Placental pericyte (primary cell): ENCODE data around the gene TRIM72. TPM values are rescaled to one million over a fixed set of nuclear protein-coding genes. Genes with fewer than 3 reads are reported as not detected.

ENCODE experiments used
- small RNA-seq: library from RNA; depleted of rRNA; stranded (forward); fragments of <200 nt; gene quantifications from one replicate; pipeline ENCODE3, GENCODE V24; 2012; ENCODE audit warnings: low replicate concordance
- total RNA-seq: library from RNA; depleted of rRNA; stranded (reverse); fragments of >200 nt; gene quantifications from 2 replicates; pipeline ENCODE4 v1.2.3, GENCODE V29; 2012

TRIM72 gene
- total RNA-seq, result not detected in 2 replicates

GRCh38 chr16:31213877-31214707, at the start of gene TRIM72:
TSS of gene TRIM72 (plus strand) at chr16:31214119. CDS start at chr16:31214739, 620 bp downstream.

GRCh38 chr16:31179747-31180459, 34.0 kb upstream of the TRIM72 start, which contains the start of gene FUS:
TSS of gene FUS (plus strand) at chr16:31180139. CDS start at chr16:31180215, 76 bp downstream.

DNA sequence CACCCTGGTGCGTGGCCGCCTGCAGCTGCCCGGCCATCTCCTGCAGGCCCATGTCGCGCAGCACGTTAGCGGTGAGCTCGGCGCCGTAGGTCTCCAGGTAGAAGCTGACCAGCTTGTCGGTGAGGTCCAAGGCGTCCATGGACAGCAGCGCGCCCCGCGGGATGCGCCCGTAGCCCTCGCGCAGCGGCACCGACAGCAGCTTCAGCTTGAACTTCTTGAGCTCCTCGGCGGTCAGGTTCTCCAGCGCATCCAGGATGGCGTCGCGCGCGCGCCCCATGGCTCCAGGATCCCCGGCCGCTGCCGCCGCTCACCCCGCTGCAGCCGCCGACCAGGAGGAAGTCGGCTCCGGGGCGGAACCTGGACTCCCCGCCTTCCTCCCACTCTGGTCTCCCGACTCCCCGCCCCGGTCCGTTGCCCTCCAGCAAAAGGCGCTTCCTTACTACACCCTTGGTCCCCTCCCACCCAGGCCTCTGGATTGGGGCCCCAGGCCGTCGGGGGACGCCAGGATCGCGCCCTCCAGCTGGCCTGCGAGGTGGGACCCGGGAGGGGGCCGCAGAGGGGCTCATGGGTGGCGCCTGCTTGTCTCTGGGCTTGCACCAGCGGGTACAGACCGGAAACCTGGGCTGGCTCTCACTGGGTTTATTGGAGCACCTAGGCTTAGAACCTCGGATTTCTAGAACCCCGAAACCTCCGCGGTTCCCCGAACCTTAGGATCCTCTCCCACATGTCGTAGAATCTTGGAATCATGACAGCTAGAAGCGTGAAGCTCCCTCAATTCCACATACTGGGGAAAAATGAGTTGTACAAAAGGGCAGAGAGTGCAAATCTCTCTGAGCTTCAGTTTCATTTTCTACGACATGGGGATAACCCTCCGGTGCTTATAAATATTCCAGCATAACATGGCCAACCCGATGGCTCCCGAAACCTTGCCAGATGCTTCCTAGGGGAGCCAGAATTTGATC, 11.2 kb upstream of the TRIM72 start, which contains the start of gene PYCARD:
Gene PYCARD, minus strand, starts transcription at position 347 of the 962 bp plus-strand sequence. Its CDS starts 70 bp downstream, at position 277.

GRCh38 chr16:31216422-31217135, 2.7 kb downstream of the TRIM72 start, which contains the start of gene PYDC1:
TSS of gene PYDC1 (minus strand) at chr16:31217135. CDS start at chr16:31217028, 107 bp downstream.

Small RNA genes lying within 50 kb of the gene (small RNA-seq; reads per million reads assigned to genes)
- not detected for gene AC009088.4
- gene NDUFA3P6, result not detected

Other genes with a start within 250 kb of the TRIM72 start
- gene HSD3B7, start 228.9 kb upstream of the TRIM72 start, total RNA-seq, result 7.0 and 37.9 TPM in 2 replicates
- gene STX1B, start 203.5 kb upstream of the TRIM72 start, total RNA-seq, result 1.1 and 3.0 TPM in 2 replicates
- gene STX4, start 180.6 kb upstream of the TRIM72 start, total RNA-seq, result 24.8 and 42.5 TPM in 2 replicates
- 21.7 and 31.2 TPM in 2 replicates for gene ZNF668, start 139.9 kb upstream of the TRIM72 start, total RNA-seq
- 17.5 and 18.2 TPM in 2 replicates for gene ZNF646, start 139.7 kb upstream of the TRIM72 start, total RNA-seq
- 0.88 and 2.0 TPM in 2 replicates for gene PRSS53, start 125.2 kb upstream of the TRIM72 start, total RNA-seq
- 69.2 and 82.9 TPM in 2 replicates for gene VKORC1, start 119.3 kb upstream of the TRIM72 start, total RNA-seq
- gene BCKDK, start 105.7 kb upstream of the TRIM72 start, total RNA-seq, result 51.0 and 56.0 TPM in 2 replicates
- 35.0 and 35.4 TPM in 2 replicates for gene KAT8, start 96.5 kb upstream of the TRIM72 start, total RNA-seq
- gene PRSS8, start 78.4 kb upstream of the TRIM72 start, total RNA-seq, result not detected in 2 replicates
- not detected in 2 replicates for gene PRSS36, start 64.1 kb upstream of the TRIM72 start, total RNA-seq
- gene FUS, start 34.0 kb upstream of the TRIM72 start, total RNA-seq, result 45.3 and 78.0 TPM in 2 replicates
- gene PYCARD, start 11.4 kb upstream of the TRIM72 start, total RNA-seq, result 50.4 and 56.2 TPM in 2 replicates
- gene PYDC1, start 3.0 kb downstream of the TRIM72 start, total RNA-seq, result not detected in 2 replicates
- 0.43 TPM in 1 of 2 replicates, not detected in the other for gene ITGAM, start 45.9 kb downstream of the TRIM72 start, total RNA-seq
- gene ITGAX, start 141.1 kb downstream of the TRIM72 start, total RNA-seq, result under 0.01 TPM in 1 of 2 replicates, not detected in the other
- not detected in 2 replicates for gene ITGAD, start 179.2 kb downstream of the TRIM72 start, total RNA-seq
- gene COX6A2, start 214.2 kb downstream of the TRIM72 start, total RNA-seq, result not detected in 2 replicates
- 0.29 and 0.66 TPM in 2 replicates for gene ZNF843, start 228.7 kb downstream of the TRIM72 start, total RNA-seq
- gene ARMC5, start 245.4 kb downstream of the TRIM72 start, total RNA-seq, result 10.5 and 16.3 TPM in 2 replicates